Right lobe of liver (tissue), 6 donors: ENCODE results near the gene DPH1. TPM values are rescaled to one million over a fixed set of nuclear protein-coding genes. Genes with fewer than 3 reads are reported as not detected.
A peak's percentile ranks its signal among the peaks of the same experiment; 100 is the strongest.

Experiments used
- ATAC-seq, 4 donors: fragments of 200-7000 bp; cut with Tn5 transposase; one replicate each; pipeline ENCODE4 v1.9.1; 2020; ENCODE audit warnings: mild to moderate bottlenecking in 4 of 4, moderate library complexity in 4 of 4
- DNase-seq, 3 donors: peaks; one replicate each; pipeline ENCODE4 v3.0.0-alpha.2; 2020
- H3K27ac ChIP-seq, 3 donors: fragments of 200-600 bp; one replicate each; pipeline ENCODE4 v1.8.0; 2022
- H3K27me3 ChIP-seq, 2 donors: fragments of 200-600 bp; one replicate each; pipeline ENCODE4 v1.8.0; 2022
- H3K36me3 ChIP-seq, 4 donors: fragments of 200-600 bp; sonication (generic) in 1 of 4; one replicate each; pipeline versions ENCODE4 v1.5.1 to v1.8.0; 2017 to 2022; ENCODE audit warnings: control low read depth in 1 of 4
- H3K4me1 ChIP-seq, 4 donors: fragments of 200-600 bp; sonication (generic) in 1 of 4; one replicate each; pipeline versions ENCODE4 v1.5.1 to v1.8.0; 2017 to 2022; ENCODE audit warnings: control low read depth in 1 of 4
- H3K4me3 ChIP-seq, 3 donors: fragments of 200-600 bp; one replicate each; pipeline ENCODE4 v1.8.0; 2022
- H3K9me3 ChIP-seq, 4 donors: fragments of 200-600 bp; sonication (generic) in 1 of 4; one replicate each; pipeline versions ENCODE4 v1.5.1 to v1.8.0; 2017 to 2022; ENCODE audit warnings: control low read depth in 1 of 4
- POLR2A ChIP-seq: fragments of 450-650 bp; IDR thresholded peaks from one replicate; pipeline ENCODE4 v1.6.1; 2017; ENCODE audit warnings: antibody characterized with exemption, mild to moderate bottlenecking
- WGBS: methylation state at CpG from one replicate; pipeline ENCODE4 v1.1.6; 2018; ENCODE audit warnings: low coverage, low lambda C conversion rate; ENCODE audit not compliant: insufficient coverage; ENCODE audit errors: missing lambda C conversion rate; 5-methylcytosine and 5-hydroxymethylcytosine counted together
- intact Hi-C, 2 donors: fragments of 100-400 bp; cut with DNase I; formaldehyde crosslinking; loops; one replicate each; pipeline versions ENCODE4 v1.11.2 to v1.14.1; 2022
- total RNA-seq, 6 experiments: library from RNA; depleted of rRNA in 2 of 6; stranded (reverse); fragments of >200 nt in 2 of 6; fragmentation: NEBNext Ultra II Directional in 3 of 6; extraction: Animal tissue kit (Norgen Biotek cat#: 25700) in 3 of 6; gene quantifications; one replicate each; pipeline versions ENCODE4 v1.1.0 to v1.2.4, GENCODE V29; 2016 to 2023
- TF ChIP-seq, protein P1 (sequence below), 4 donors: fragments of 200-600 bp in 3 of 4; fragments of 450-650 bp in 1 of 4; IDR thresholded peaks; one replicate each; pipeline versions ENCODE4 v1.5.1 to v1.8.0; 2016 to 2022; ENCODE audit warnings: antibody characterized with exemption in 4 of 4, mild to moderate bottlenecking in 2 of 4
- donor health status: DM: no; HTN: yes; CAD: no.
- donor health status: DM: no; HTN: no; CAD: no.
- donor health status: DM: no; HTN: no; CAD: no.
- donor health status: DM: no; HTN: yes; CAD: no.
- donor health status: DM: no; HTN: yes; CAD: no.

The DPH1 gene
- total RNA-seq, 6 experiments from 2014 or later, result 20.0 to 41.1 (median 25.4) TPM

DNA sequence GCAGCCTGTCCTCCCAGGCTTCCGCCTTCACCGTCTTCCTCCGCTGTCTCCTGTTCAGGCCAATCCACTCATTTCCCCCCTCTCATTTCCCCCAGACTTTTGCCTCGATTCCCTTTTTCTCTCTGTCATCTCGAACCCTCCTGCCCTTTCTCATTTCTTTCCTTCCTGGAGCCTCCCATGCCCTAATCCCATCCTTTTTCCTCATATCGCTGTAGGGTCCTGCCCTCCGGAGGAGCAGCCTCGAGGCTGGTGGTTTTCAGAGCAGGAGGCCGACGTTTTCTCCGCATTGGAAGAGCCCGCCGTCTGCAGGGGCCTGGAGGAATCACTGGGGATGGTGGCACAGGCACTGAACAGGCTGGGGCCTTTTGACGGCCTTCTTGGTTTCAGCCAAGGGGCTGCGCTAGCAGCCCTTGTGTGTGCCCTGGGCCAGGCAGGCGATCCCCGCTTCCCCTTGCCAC lies 12.5 kb downstream of the DPH1 start:
- Histone ChIP-seq H3K9me3 (no peaks in the 10 kb centered on the region), H3K4me3 (peak overlapping the region; percentile 64 to 98 (median 88)), H3K36me3 (peaks cover 0 to 1% (median 0%) of the 10 kb centered on the region in 4 donors), H3K27me3 (no peaks in the 10 kb centered on the region), H3K27ac (peak overlapping the region; percentile 57 to 83 (median 77)), H3K4me1 (peaks cover 0 to 13% (median 0%) of the 10 kb centered on the region in 4 donors)
- DNase-seq (no peak), ATAC-seq (no peak)
- WGBS, result 5% methylated on average over 12 of the region's 17 CpGs
- intact Hi-C loops, result loop anchor here (5.0 kb wide), 1 partner anchor 135 kb away; no protein-coding TSS in a partner anchor
- no peak for TF ChIP-seq POLR2A
- TF ChIP-seq, protein P1, sequence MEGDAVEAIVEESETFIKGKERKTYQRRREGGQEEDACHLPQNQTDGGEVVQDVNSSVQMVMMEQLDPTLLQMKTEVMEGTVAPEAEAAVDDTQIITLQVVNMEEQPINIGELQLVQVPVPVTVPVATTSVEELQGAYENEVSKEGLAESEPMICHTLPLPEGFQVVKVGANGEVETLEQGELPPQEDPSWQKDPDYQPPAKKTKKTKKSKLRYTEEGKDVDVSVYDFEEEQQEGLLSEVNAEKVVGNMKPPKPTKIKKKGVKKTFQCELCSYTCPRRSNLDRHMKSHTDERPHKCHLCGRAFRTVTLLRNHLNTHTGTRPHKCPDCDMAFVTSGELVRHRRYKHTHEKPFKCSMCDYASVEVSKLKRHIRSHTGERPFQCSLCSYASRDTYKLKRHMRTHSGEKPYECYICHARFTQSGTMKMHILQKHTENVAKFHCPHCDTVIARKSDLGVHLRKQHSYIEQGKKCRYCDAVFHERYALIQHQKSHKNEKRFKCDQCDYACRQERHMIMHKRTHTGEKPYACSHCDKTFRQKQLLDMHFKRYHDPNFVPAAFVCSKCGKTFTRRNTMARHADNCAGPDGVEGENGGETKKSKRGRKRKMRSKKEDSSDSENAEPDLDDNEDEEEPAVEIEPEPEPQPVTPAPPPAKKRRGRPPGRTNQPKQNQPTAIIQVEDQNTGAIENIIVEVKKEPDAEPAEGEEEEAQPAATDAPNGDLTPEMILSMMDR (IDR thresholded peaks at IDR 0.05), result no peak

DNA sequence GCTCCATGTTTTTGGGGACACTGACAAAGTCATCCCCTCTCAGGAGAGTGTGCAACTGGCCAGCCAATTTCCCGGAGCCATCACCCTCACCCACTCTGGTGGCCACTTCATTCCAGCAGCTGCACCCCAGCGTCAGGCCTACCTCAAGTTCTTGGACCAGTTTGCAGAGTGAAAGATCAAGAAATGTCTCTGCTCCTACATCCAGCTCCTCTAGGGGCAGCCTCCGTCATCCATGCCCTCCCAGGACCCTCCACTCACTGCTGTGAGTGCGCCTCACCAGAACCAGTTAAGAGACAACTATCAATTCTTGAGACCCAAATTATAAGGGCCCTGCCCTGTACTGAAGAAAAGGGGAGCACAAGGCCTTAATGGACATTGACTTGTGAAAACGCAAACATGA lies 13.0 kb downstream of the DPH1 start:
- Histone ChIP-seq H3K27ac (no peak overlapping the region), H3K4me3 (no peak overlapping the region), H3K27me3 (no peaks in the 10 kb centered on the region), H3K4me1 (peaks cover 0 to 13% (median 0%) of the 10 kb centered on the region in 4 donors), H3K9me3 (no peaks in the 10 kb centered on the region), H3K36me3 (no peaks in the 10 kb centered on the region)
- DNase-seq (no peak), ATAC-seq (no peak)
- TF ChIP-seq, protein P1 (IDR thresholded peaks at IDR 0.05), result no peak
- no peak for TF ChIP-seq POLR2A
- WGBS, result 100% methylated on average over 1 of the region's 5 CpGs
- intact Hi-C loops, result loop anchor here (5.0 kb wide), 1 partner anchor 136 kb away; no protein-coding TSS in a partner anchor

DNA sequence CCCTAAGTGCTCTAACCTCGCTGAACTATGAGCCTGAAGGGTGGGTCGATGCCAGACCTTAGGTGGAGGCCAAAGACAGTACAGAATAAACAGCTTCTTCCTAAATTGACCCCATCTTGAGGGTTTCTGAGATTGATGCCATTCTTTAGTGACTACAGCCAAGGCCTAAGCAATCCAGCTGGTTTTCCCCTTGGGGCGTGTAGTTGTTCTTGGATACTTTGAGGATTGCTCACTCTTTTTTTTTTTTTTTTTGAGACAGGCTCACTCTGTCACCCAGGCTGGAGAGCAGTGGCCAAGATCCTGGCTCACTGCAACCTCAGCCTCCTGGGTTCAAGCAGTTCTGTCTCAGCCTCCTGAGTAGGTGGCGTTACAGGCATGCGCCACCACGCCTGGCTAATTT lies 13.8 kb downstream of the DPH1 start:
- ATAC-seq, result no peak
- intact Hi-C loops, result loop anchor here (5.0 kb wide), 1 partner anchor 136 kb away; no protein-coding TSS in a partner anchor

DNA sequence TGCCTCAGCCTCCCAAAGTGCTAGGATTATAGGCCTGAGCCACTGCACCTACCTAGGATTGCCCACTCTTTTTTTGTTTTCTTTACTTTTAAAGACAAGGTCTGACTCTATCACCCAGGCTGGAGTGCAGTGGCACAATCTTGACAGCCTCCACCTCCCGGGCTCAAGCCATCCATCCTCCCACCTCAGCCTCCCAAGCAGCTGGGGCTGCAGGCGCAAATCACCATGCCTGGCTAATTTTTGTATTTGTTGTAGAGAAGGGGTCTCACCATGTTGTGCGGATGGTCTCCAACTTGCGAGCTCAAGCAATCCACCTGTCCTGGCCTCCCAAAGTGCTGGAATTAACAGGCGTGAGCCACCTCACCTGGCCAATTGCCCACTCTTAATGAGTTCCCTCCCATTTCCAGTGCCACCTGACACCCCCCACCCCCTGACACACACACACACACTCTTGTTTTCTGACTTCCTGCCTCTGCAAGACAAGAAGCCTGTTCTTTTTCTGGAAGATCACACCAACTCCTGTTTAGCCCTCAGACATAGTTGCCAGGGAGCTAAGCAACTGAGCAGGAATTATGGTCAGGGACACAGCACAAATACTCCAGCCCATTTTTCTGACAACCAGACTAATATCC lies 14.4 kb downstream of the DPH1 start:
- no peaks in the 10 kb centered on the region for H3K36me3 ChIP-seq
- no peak overlapping the region for H3K27ac ChIP-seq
- DNase-seq (no peak), ATAC-seq (no peak)
- no peaks in the 10 kb centered on the region for H3K27me3 ChIP-seq
- H3K4me1 ChIP-seq, result peaks cover 0 to 18% (median 5%) of the 10 kb centered on the region in 4 donors
- no peak for TF ChIP-seq POLR2A
- TF ChIP-seq, protein P1 (IDR thresholded peaks at IDR 0.05), result no peak
- no peaks in the 10 kb centered on the region for H3K9me3 ChIP-seq
- no peak overlapping the region for H3K4me3 ChIP-seq
- intact Hi-C loops, result loop anchor here (5.0 kb wide), 1 partner anchor 137 kb away; no protein-coding TSS in a partner anchor
- no CpG with 5 or more reads among the region's 5 CpGs for WGBS

More for the DNA sequence above, 13.8 kb downstream of the DPH1 start:
- H3K9me3 ChIP-seq, result no peaks in the 10 kb centered on the region
- 83% methylated on average over 4 of the region's 6 CpGs for WGBS
- H3K4me3 ChIP-seq, result no peak overlapping the region
- DNase-seq, result no peak
- no peak for TF ChIP-seq POLR2A
- TF ChIP-seq, protein P1 (IDR thresholded peaks at IDR 0.05), result no peak
- H3K27ac ChIP-seq, result no peak overlapping the region
- H3K36me3 ChIP-seq, result no peaks in the 10 kb centered on the region
- H3K27me3 ChIP-seq, result no peaks in the 10 kb centered on the region
- peaks cover 0 to 13% (median 2%) of the 10 kb centered on the region in 4 donors for H3K4me1 ChIP-seq
